ENCODE data around the gene CBFA2T3.

Gene CBFA2T3

GRCh38 chr16:88861359-88861758, 115.6 kb downstream of the CBFA2T3 start:
- H3K4me3 ChIP-seq (ENCODE audit: low read depth, low read length), result no peak overlapping the region
- ChIA-PET CTCF (no interaction called here), POLR2A (no interaction called here)
- H3K36me3 ChIP-seq (ENCODE audit: control insufficient read depth in 2 of 2, insufficient read depth in 1 of 2, low read length in 2 of 2), result peaks cover 0 to 43% of the 10 kb centered on the region in 2 experiments; a peak in 1 of 3 replicates
- no peak overlapping the region for H3K27ac ChIP-seq (ENCODE audit: extremely low read depth, low read depth, low read length)
- H3K9me3 ChIP-seq (ENCODE audit: control insufficient read depth, insufficient read depth, low read depth, low read length), result no peaks in the 10 kb centered on the region
- TF ChIP-seq ZNF777 (tag by site-specific recombination; IDR thresholded peaks at IDR 0.05; ENCODE audit: borderline replicate concordance) (no peak), ZNF155 (tag by site-specific recombination; IDR thresholded peaks at IDR 0.05) (no peak), ZNF148 (tag by site-specific recombination; IDR thresholded peaks at IDR 0.05; ENCODE audit: borderline replicate concordance) (no peak), ZNF324 (tag by site-specific recombination; IDR thresholded peaks at IDR 0.05) (no peak), ZBTB26 (tag by site-specific recombination; optimal IDR thresholded peaks at IDR 0.05) (no peak), ZFP69B (tag by site-specific recombination; IDR thresholded peaks at IDR 0.05) (no peak)
- no peaks in the 10 kb centered on the region for H3K4me1 ChIP-seq (ENCODE audit: control insufficient read depth, insufficient read depth, low read length)

- CTCF ChIA-PET, result no interaction called here
Observed at GRCh38 chr16:88859381-88860091, 117.5 kb downstream of the CBFA2T3 start.

GRCh38 chr16:88857728-88858339, 119.2 kb downstream of the CBFA2T3 start:
- H3K9me3 ChIP-seq (ENCODE audit: control insufficient read depth, insufficient read depth, low read depth, low read length), result no peaks in the 10 kb centered on the region
- H3K4me1 ChIP-seq (ENCODE audit: control insufficient read depth, insufficient read depth, low read length), result no peaks in the 10 kb centered on the region
- POLR2A ChIA-PET, result interaction anchor here (0.7 to 2.1 kb wide), 5 partner anchors 43 to 340 kb away, joined by 3 to 23 read pairs (median 3); partner anchors contain the start of genes ACSF3 and APRT
- peak overlapping the region; percentile 94 for H3K4me3 ChIP-seq (ENCODE audit: low read depth, low read length)
- CTCF ChIA-PET, result interaction anchor here (0.5 to 1.8 kb wide), 18 partner anchors 9 to 309 kb away, joined by 3 to 8 read pairs (median 3); partner anchors contain the start of gene APRT
- H3K27ac ChIP-seq (ENCODE audit: extremely low read depth, low read depth, low read length), result peak overlapping the region; percentile 10; the same call in 1 of the 2 replicates
- peaks cover 0 to 44% of the 10 kb centered on the region in 2 experiments; a peak in 1 of 3 replicates for H3K36me3 ChIP-seq (ENCODE audit: control insufficient read depth in 2 of 2, insufficient read depth in 1 of 2, low read length in 2 of 2)
- no peak for TF ChIP-seq ZNF600 (tag by site-specific recombination; IDR thresholded peaks at IDR 0.05)
- peak; percentile 48; the same call in 1 of the 2 replicates for TF ChIP-seq CTCF (tag by site-specific recombination; IDR thresholded peaks at IDR 0.05)
- no peak for TF ChIP-seq ZNF610 (tag by site-specific recombination; IDR thresholded peaks at IDR 0.05; ENCODE audit: borderline replicate concordance)
- no peak for TF ChIP-seq ZNF423 (tag by site-specific recombination; IDR thresholded peaks at IDR 0.05)
- TF ChIP-seq EGR2 (tag by site-specific recombination; IDR thresholded peaks at IDR 0.05; ENCODE audit: low read depth), result peak; percentile 39
- no peak for TF ChIP-seq HIC1 (tag by site-specific recombination; IDR thresholded peaks at IDR 0.05)

More at GRCh38 chr16:88859381-88860091, 117.5 kb downstream of the CBFA2T3 start:
- Histone ChIP-seq H3K4me3 (ENCODE audit: low read depth, low read length) (no peak overlapping the region), H3K27ac (ENCODE audit: extremely low read depth, low read depth, low read length) (no peak overlapping the region), H3K9me3 (ENCODE audit: control insufficient read depth, insufficient read depth, low read depth, low read length) (no peaks in the 10 kb centered on the region), H3K4me1 (ENCODE audit: control insufficient read depth, insufficient read depth, low read length) (no peaks in the 10 kb centered on the region), H3K36me3 (ENCODE audit: control insufficient read depth in 2 of 2, insufficient read depth in 1 of 2, low read length in 2 of 2) (peaks cover 0 to 43% of the 10 kb centered on the region in 2 experiments; a peak in 1 of 3 replicates)
- TF ChIP-seq SCRT1 (tag by site-specific recombination; IDR thresholded peaks at IDR 0.05; ENCODE audit: borderline replicate concordance) (no peak), ZNF132 (tag by site-specific recombination; IDR thresholded peaks at IDR 0.05; ENCODE audit: borderline replicate concordance) (no peak), ZBTB1 (tag by site-specific recombination; IDR thresholded peaks at IDR 0.05) (no peak), SP7 (tag by site-specific recombination; IDR thresholded peaks at IDR 0.05) (no peak), KLF9 (tag by site-specific recombination; IDR thresholded peaks at IDR 0.05; ENCODE audit: low read depth) (no peak), ZBTB21 (tag by site-specific recombination; IDR thresholded peaks at IDR 0.05) (no peak), MYNN (tag by site-specific recombination; IDR thresholded peaks at IDR 0.05; ENCODE audit: borderline replicate concordance) (no peak), ZNF837 (tag by site-specific recombination; IDR thresholded peaks at IDR 0.05) (no peak), ZNF514 (tag by site-specific recombination; IDR thresholded peaks at IDR 0.05) (no peak), YY2 (tag by site-specific recombination; IDR thresholded peaks at IDR 0.05) (no peak), ZNF747 (tag by site-specific recombination; IDR thresholded peaks at IDR 0.05) (no peak), ZNF830 (tag by site-specific recombination; IDR thresholded peaks at IDR 0.05; ENCODE audit: low read depth) (no peak), ZNF202 (tag by site-specific recombination; IDR thresholded peaks at IDR 0.05; ENCODE audit: borderline replicate concordance) (no peak), ZNF366 (tag by site-specific recombination; conservative IDR thresholded peaks at IDR 0.05) (no peak), ZNF350 (tag by site-specific recombination; IDR thresholded peaks at IDR 0.05) (no peak), WT1 (tag by site-specific recombination; IDR thresholded peaks at IDR 0.05) (no peak), FEZF1 (tag by site-specific recombination; IDR thresholded peaks at IDR 0.05) (no peak), ZSCAN4 (tag by site-specific recombination; IDR thresholded peaks at IDR 0.05) (no peak), KLF1 (tag by site-specific recombination; IDR thresholded peaks at IDR 0.05) (no peak), ZNF416 (tag by site-specific recombination; IDR thresholded peaks at IDR 0.05) (no peak)
- POLR2A ChIA-PET, result no interaction called here

Data from HEK293 (cell line).